Measurements from ENCODE around the gene PIEZO1. TPM values are rescaled to one million over a fixed set of nuclear protein-coding genes. Genes with fewer than 3 reads are reported as not detected.

Gene PIEZO1
- total RNA-seq, 3 donors from 2014 or later: 71.4 to 218 (median 129) TPM

DNA sequence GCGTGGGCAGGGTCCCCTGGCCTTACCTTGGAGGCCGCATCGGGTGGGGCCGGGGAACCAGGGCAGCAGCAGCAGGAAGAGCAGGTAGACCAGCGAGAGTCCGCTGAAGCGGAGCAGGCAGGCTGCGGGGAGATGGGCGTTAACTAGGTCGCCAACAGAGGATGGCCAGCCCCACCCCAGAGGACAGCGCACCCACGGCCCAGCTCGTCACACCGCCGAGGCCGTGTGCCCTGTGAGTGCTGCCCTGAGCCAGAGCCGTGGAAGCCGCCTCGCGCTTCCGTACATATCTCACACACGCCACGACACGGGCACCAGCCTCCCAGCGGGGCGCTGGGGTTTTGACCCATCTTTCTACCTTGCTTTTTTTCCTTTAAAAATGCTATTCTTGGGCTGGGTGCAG lies 35.7 kb downstream of the PIEZO1 start:
- no peak overlapping the region for H3K4me3 ChIP-seq
- no peak for ATAC-seq
- intact Hi-C loops (cut with DNase I, micrococcal nuclease): no loop called here
- H3K4me1 ChIP-seq (ENCODE audit: low read depth): no peaks in the 10 kb centered on the region
- TF ChIP-seq, protein P1, sequence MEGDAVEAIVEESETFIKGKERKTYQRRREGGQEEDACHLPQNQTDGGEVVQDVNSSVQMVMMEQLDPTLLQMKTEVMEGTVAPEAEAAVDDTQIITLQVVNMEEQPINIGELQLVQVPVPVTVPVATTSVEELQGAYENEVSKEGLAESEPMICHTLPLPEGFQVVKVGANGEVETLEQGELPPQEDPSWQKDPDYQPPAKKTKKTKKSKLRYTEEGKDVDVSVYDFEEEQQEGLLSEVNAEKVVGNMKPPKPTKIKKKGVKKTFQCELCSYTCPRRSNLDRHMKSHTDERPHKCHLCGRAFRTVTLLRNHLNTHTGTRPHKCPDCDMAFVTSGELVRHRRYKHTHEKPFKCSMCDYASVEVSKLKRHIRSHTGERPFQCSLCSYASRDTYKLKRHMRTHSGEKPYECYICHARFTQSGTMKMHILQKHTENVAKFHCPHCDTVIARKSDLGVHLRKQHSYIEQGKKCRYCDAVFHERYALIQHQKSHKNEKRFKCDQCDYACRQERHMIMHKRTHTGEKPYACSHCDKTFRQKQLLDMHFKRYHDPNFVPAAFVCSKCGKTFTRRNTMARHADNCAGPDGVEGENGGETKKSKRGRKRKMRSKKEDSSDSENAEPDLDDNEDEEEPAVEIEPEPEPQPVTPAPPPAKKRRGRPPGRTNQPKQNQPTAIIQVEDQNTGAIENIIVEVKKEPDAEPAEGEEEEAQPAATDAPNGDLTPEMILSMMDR (IDR thresholded peaks at IDR 0.05): no peak
- H3K9me3 ChIP-seq: no peaks in the 10 kb centered on the region
- no peaks in the 10 kb centered on the region for H3K36me3 ChIP-seq (ENCODE audit: low read depth)
- DNase-seq: no peak

GRCh38 chr16:88748364-88748763 lies 36.7 kb downstream of the PIEZO1 start:
- DNase-seq (no peak), ATAC-seq (no peak)
- TF ChIP-seq, protein P1 (IDR thresholded peaks at IDR 0.05): no peak
- Histone ChIP-seq H3K36me3 (ENCODE audit: low read depth) (no peaks in the 10 kb centered on the region), H3K4me3 (no peak overlapping the region), H3K9me3 (no peaks in the 10 kb centered on the region), H3K4me1 (ENCODE audit: low read depth) (peaks cover 9% of the 10 kb centered on the region)
- intact Hi-C loops (cut with DNase I, micrococcal nuclease): no loop called here

GRCh38 chr16:88747588-88748301 lies 37.3 kb downstream of the PIEZO1 start:
- intact Hi-C loops (cut with DNase I, micrococcal nuclease): no loop called here
- TF ChIP-seq, protein P1 (IDR thresholded peaks at IDR 0.05): no peak
- ATAC-seq (peak; percentile 69), DNase-seq (peak in 2 of 3 donors; percentile 78 to 81)
- Histone ChIP-seq H3K4me1 (ENCODE audit: low read depth) (peaks cover 14% of the 10 kb centered on the region), H3K9me3 (no peaks in the 10 kb centered on the region), H3K36me3 (ENCODE audit: low read depth) (no peaks in the 10 kb centered on the region), H3K4me3 (no peak overlapping the region)

GRCh38 chr16:88746506-88746905 lies 38.5 kb downstream of the PIEZO1 start:
- ATAC-seq (no peak), DNase-seq (no peak)
- TF ChIP-seq, protein P1 (IDR thresholded peaks at IDR 0.05): no peak
- no peak overlapping the region for H3K4me3 ChIP-seq
- intact Hi-C loops (cut with DNase I, micrococcal nuclease): no loop called here
- peaks cover 14% of the 10 kb centered on the region for H3K4me1 ChIP-seq (ENCODE audit: low read depth)
- no peaks in the 10 kb centered on the region for H3K36me3 ChIP-seq (ENCODE audit: low read depth)
- H3K9me3 ChIP-seq: no peaks in the 10 kb centered on the region

DNA sequence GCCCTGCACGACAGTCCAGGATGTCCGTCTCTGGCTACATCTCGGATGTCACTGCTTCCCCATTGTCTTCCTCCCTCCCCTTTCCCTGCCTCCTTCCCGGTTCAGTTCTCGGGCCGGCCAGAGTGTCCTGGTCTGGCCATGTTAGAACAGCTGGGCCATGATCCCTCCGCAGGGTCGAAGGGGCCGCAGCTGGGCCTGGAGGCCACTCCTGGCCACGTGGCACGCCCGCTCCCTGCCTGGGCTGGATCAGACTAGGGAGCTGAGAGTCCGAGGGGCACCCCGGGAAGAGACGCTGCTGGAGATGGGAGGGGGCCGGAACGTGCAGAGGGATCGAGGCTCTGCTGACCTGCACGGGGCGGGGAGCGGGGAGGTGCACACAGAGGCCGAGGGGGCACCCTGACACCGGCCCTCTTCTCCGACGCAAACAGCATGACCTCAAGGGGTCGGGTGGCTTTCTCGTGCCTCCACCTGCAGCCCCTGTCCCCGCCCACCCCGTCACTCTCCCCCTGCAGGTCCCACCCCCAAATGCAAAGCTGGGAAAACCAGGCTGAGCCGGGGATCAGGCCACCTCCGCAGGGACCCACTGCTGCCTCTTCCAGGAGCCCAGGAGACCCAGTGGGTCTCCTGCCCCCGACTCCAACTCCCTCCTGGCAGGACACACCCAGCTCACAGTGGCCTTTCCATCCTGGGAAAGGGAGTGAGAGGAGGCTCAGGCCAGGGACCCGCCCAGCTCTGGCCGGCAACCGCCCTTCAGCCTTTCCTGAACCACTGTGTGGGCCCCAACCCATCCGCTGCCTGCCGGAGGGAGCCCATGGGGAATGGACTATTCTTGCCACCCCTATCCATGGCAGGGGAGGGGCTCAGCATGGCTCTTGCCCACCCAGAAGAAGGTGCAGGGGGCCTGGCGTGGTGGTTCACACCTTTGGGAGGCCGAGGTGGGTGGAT lies 40.2 kb downstream of the PIEZO1 start:
- intact Hi-C loops (cut with DNase I, micrococcal nuclease): loop anchor here in 1 of 2 donors (5.0 kb wide), 1 partner anchor 37 kb away; no protein-coding TSS in a partner anchor
- no peak for DNase-seq
- ATAC-seq: peak; percentile 15
- TF ChIP-seq, protein P1 (IDR thresholded peaks at IDR 0.05): no peak
- Histone ChIP-seq H3K4me3 (no peak overlapping the region), H3K36me3 (ENCODE audit: low read depth) (no peaks in the 10 kb centered on the region), H3K4me1 (ENCODE audit: low read depth) (peaks cover 14% of the 10 kb centered on the region), H3K9me3 (no peaks in the 10 kb centered on the region)
